ENCODE measurements around the gene ANKFN1. TPM values are rescaled to one million over a fixed set of nuclear protein-coding genes. Genes with fewer than 3 reads are reported as not detected.

Gene ANKFN1
- total RNA-seq, 1 donor from 2014 or later, result not detected

DNA sequence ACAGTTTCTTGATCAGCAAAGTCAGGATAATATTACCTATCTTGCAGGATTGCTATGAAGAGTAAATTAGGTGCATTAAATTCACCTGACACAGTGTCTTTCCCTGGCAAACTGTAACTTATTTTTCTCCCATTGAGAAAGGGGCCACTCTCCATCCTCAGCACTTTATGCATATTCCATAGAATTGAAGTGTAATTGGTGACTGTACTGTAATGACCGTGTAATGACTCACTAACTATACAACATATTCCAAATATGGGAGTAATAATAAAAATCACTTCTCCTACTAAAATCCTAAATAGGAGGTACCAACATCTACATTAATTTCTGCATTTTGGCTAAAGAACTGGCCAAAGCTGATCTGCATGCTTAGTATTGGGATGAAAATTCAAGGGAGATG is 298.4 kb downstream of the ANKFN1 start:
- no peak for DNase-seq
- ATAC-seq (ENCODE audit: poor library complexity), result no peak
- intact Hi-C loops (cut with DNase I), result loop anchor here (10.0 kb wide), 1 partner anchor 57 kb away; no protein-coding TSS in a partner anchor

GRCh38 chr17:56452461-56452860 is 299.2 kb downstream of the ANKFN1 start:
- no peak for ATAC-seq (ENCODE audit: poor library complexity)
- no peak for DNase-seq
- intact Hi-C loops (cut with DNase I), result loop anchor here (10.0 kb wide), 1 partner anchor 58 kb away; no protein-coding TSS in a partner anchor

DNA sequence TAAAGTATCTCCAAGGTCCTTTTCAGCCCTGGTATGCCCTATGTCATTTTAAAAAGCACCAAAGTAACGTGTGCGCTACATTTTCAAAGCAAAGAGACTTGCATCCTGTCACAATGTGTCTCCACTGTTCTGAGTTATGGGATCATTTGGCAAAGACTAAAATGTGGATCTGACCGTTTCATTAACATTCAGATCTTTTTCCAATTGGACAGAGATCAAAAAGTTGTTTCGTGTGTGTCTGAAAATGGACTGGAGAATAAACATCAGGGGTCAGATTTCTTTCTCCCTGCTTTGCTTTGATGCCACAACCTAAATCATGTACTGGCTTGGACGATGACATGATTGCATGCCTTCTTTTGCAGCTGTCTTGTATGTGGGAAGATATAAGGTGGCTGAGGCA is 304.2 kb downstream of the ANKFN1 start:
- ATAC-seq (ENCODE audit: poor library complexity), result no peak

DNA sequence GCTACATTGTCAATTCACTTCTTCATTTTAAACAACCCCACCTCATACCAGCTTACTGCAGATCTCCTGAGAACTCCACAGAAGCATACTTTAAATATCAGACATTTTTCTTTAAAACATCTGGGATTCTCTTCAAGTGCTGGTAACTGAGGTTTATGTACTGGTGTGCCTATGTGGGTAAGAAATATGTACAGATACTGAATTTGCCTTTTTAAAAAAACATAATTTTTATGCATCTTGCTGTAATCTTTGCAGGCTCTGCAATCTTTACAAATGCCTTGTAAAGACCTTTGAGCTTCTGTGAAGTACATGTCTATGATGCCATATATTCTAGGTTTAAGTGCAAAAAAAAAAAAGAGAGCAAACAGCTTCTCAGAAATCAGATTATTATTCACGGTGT is 312.6 kb downstream of the ANKFN1 start:
- DNase-seq (no peak), ATAC-seq (ENCODE audit: poor library complexity) (no peak)
- intact Hi-C loops (cut with DNase I), result no loop called here

More for the DNA sequence above, 304.2 kb downstream of the ANKFN1 start:
- DNase-seq, result no peak
- intact Hi-C loops (cut with DNase I), result loop anchor here (10.0 kb wide), 1 partner anchor 63 kb away; no protein-coding TSS in a partner anchor

GRCh38 chr17:56468840-56469239 is 315.6 kb downstream of the ANKFN1 start:
- no peak for ATAC-seq (ENCODE audit: poor library complexity)
- DNase-seq, result no peak
- intact Hi-C loops (cut with DNase I), result no loop called here

- no peak for DNase-seq
- intact Hi-C loops (cut with DNase I), result loop anchor here (10.0 kb wide), 1 partner anchor 627 kb away; no protein-coding TSS in a partner anchor
- no peak for ATAC-seq (ENCODE audit: poor library complexity)
These were observed 318.4 kb downstream of the ANKFN1 start for GRCh38 chr17:56471696-56472095.

- intact Hi-C loops (cut with DNase I), result loop anchor here (10.0 kb wide), 1 partner anchor 630 kb away; no protein-coding TSS in a partner anchor
- no peak for DNase-seq
- ATAC-seq (ENCODE audit: poor library complexity), result no peak
These were observed 321.8 kb downstream of the ANKFN1 start for GRCh38 chr17:56475116-56475515.

DNA sequence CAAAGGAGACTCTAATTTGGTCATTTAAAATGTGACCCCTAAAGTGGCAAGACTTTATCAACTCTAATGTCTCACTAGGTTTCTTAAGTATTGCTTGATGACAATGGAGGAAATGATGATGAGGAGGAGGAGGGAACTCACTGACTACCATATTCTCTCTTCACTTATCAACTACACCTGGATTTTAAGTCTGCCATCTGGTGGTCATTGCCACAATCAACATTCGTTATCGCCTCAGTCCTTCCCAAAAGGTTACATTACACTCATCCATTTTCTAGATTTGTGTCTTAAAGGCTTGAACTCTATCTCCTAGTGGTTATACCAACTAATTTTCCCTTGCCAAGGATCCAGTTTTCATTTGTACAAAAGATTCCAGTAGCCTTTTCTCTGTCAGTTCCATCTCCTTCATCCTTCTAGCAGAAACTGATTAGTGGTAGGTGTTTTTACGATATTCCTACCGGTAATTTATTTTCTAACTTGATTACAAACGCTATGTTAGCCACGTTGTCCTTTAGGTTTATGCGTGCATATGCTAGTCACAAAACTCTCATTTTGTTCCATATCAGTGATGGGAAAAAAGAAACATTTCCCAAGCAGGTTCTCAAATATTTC is 325.7 kb downstream of the ANKFN1 start:
- intact Hi-C loops (cut with DNase I), result loop anchor here (10.0 kb wide), 1 partner anchor 634 kb away; no protein-coding TSS in a partner anchor
- ATAC-seq (ENCODE audit: poor library complexity), result no peak
- DNase-seq, result no peak

DNA sequence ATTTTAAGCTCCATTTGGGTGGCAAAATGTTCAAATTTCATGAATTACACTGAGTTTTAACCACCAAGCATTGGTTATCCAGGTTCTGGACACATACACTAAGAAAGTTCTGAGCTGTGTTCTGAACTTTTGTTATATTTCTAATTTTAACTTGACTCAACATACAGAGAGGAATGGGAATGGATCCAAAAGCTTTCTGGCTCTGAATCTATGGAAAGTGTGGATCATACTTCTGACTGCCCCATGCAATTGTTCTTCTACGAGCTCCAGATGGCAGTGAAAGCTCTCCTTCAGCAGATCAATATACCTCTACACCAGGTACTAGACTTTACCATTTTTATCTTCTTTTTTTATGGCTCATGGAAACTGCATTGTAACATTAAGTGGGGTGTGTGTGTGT is 327.2 kb downstream of the ANKFN1 start:
- no peak for DNase-seq
- intact Hi-C loops (cut with DNase I), result no loop called here

DNA sequence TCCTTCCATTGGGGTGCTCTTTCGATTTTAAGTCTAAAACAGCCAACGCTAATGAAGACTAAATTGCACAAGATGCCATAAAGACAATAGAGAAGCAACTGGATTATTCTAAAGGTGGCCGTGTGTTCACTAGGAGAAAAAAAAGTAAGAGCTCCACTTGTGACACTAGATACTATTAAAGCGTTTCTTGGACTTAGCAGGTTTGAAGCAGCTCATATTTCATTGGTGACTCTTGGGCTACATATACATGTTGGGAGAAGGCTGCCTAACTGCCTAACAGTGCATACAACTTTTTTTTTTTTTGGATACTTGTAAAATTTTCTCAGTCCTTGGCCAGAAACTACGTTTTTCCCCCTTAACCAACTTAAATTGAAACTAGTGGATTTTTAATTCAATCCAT is 328.4 kb downstream of the ANKFN1 start:
- intact Hi-C loops (cut with DNase I), result no loop called here

More for the DNA sequence above, 327.2 kb downstream of the ANKFN1 start:
- ATAC-seq (ENCODE audit: poor library complexity), result no peak

GRCh38 chr17:56482229-56482628 is 329.0 kb downstream of the ANKFN1 start:
- ATAC-seq (ENCODE audit: poor library complexity), result no peak
- intact Hi-C loops (cut with DNase I), result no loop called here
- DNase-seq, result no peak

More for the DNA sequence above, 328.4 kb downstream of the ANKFN1 start:
- DNase-seq (no peak), ATAC-seq (ENCODE audit: poor library complexity) (no peak)

- no peak for ATAC-seq (ENCODE audit: poor library complexity)
- no peak for DNase-seq
- intact Hi-C loops (cut with DNase I), result no loop called here
These were observed 333.5 kb downstream of the ANKFN1 start for GRCh38 chr17:56486732-56487131.

- ATAC-seq (ENCODE audit: poor library complexity), result no peak
- intact Hi-C loops (cut with DNase I), result no loop called here
These were observed 335.5 kb downstream of the ANKFN1 start for GRCh38 chr17:56488800-56489199.

DNA sequence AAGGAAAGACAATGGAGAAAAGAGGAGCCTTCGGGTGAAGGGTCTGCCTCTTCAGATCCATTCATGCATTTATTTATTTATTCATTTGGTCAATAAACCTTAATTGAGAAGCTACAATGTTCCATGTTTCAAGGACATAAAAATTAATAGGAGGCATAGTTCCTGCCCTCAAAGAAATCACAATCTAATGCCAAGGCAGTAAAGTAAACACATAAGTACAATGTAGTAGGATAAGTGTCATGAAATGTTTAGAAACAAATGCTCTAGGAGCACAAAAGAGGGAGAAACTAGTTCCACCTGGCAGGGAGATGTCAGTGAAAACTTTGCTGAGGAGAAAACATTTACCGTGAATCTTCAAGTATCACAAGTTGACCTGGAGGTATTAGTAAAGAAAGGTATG is 336.7 kb downstream of the ANKFN1 start:
- ATAC-seq (ENCODE audit: poor library complexity), result no peak
- intact Hi-C loops (cut with DNase I), result no loop called here

More at GRCh38 chr17:56488800-56489199, 335.5 kb downstream of the ANKFN1 start:
- no peak for DNase-seq

DNA sequence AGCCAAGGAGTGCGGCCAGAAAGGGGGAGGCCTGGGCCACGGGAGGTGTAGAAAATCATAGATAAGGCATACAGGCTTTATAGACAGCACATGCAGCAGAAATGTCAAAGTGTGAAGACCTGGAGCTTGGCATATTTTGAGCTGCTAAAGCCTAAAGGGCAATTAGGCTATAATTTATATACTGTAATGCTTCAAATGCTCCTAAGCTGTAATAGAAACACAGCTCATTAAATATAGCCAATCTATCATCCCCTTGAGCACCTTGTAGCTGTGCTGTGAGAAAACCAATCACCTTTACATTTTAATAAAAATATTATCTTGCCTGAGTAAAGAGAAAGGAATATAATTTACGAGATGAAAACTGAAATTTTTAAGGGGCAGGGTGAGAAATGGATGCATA is 342.3 kb downstream of the ANKFN1 start:
- ATAC-seq (ENCODE audit: poor library complexity) (no peak), DNase-seq (no peak)
- intact Hi-C loops (cut with DNase I), result no loop called here

More for the DNA sequence above, 336.7 kb downstream of the ANKFN1 start:
- DNase-seq, result no peak

DNA sequence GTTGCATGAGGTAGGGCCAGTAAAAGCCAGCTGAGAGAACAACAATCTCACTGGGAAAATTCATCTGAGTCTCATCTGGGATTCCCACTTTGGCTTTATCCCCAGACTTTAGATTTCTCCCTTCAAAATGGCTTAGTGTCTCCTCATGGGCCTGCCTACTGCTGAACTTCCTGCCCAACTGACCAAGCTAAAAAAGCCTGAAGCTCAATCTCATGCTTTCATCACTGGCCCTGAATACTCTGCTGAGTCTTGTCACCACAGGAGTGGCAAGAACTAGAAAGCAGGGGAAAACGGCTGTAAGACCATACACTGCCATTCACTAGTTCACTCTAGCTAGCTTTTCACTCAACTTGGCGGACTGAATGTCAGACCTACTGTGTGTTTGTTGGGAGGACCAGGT is 343.9 kb downstream of the ANKFN1 start:
- intact Hi-C loops (cut with DNase I), result no loop called here
- DNase-seq (no peak), ATAC-seq (ENCODE audit: poor library complexity) (no peak)

- no peak for ATAC-seq (ENCODE audit: poor library complexity)
These were observed 346.6 kb downstream of the ANKFN1 start for GRCh38 chr17:56499799-56500388.

DNA sequence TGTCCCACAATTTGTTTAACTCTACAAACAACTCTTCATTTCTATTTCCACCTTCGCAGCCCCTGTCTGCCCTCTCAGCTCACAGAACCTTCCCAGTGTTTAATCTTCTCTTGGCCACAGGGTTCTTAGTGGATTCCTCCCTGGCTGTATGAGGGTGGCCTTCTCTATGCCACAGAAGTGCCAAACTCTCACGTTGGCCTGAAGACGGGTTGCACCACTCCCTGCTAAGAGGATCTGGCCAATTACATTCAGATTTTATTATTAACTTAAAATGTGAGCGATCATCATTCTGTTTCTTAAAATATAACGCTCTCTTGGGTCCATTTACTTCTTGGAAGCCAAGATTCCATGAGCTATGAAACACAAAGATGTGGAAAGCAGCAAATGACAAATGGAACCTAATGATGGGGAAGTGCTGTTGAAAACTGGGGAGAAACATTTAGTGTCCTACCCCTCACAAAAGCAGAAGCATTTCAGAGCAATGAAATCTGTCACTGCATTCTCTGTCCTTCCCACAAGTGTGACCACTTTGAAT is 348.9 kb downstream of the ANKFN1 start:
- ATAC-seq (ENCODE audit: poor library complexity) (no peak), DNase-seq (no peak)
- intact Hi-C loops (cut with DNase I), result loop anchor here (10.0 kb wide), 1 partner anchor 213 kb away; no protein-coding TSS in a partner anchor

More at GRCh38 chr17:56499799-56500388, 346.6 kb downstream of the ANKFN1 start:
- intact Hi-C loops (cut with DNase I), result loop anchor here (10.0 kb wide), 1 partner anchor 215 kb away; no protein-coding TSS in a partner anchor
- DNase-seq, result no peak

- intact Hi-C loops (cut with DNase I), result loop anchor here (10.0 kb wide), 1 partner anchor 210 kb away; no protein-coding TSS in a partner anchor
- DNase-seq, result no peak
- no peak for ATAC-seq (ENCODE audit: poor library complexity)
These were observed 352.0 kb downstream of the ANKFN1 start for GRCh38 chr17:56505154-56505756.
